ENCODE results near the gene PRKCE. TPM values are rescaled to one million over a fixed set of nuclear protein-coding genes. Genes with fewer than 3 reads are reported as not detected.

PRKCE gene
- polyA plus RNA-seq, 1 of the 3 experiments (the other 2 are of a cell fraction): 16.3 TPM

DNA sequence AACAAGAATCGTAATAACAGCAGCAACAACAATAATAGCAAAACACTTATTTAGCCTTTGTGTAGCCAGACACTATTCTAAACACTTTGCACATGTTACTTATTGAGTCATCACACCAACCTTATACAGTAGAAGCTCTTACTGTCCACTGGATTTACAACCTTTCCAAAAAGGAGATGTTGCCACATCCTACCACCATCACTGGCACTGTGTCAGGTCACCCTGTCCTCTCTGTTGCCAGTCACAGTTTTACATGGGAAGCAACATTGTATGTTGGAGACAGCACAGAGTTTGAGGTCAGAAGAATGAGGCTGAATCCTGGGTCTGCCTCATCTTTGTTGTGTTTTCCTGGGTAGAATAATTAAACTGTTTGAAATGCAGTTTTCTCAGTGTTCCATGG is 444.4 kb downstream of the PRKCE start (continued):
- TF ChIP-seq GATA2 (CRISPR knock-in tag; IDR thresholded peaks at IDR 0.05) (no peak), YY1 (IDR thresholded peaks at IDR 0.05; ENCODE audit: low read depth) (no peak), EP300 (IDR thresholded peaks at IDR 0.05; ENCODE audit: borderline replicate concordance in 1 of 2, low read depth in 1 of 2, low read length in 1 of 2) (no peak), NFIC (IDR thresholded peaks at IDR 0.05; ENCODE audit: borderline replicate concordance) (no peak), NRF1 (IDR thresholded peaks at IDR 0.05; ENCODE audit: low read depth, low read length) (no peak), EZH2phosphoT487 (IDR thresholded peaks at IDR 0.05; ENCODE audit: borderline replicate concordance, low read depth) (no peak)
- TF ChIP-seq, protein P1, sequence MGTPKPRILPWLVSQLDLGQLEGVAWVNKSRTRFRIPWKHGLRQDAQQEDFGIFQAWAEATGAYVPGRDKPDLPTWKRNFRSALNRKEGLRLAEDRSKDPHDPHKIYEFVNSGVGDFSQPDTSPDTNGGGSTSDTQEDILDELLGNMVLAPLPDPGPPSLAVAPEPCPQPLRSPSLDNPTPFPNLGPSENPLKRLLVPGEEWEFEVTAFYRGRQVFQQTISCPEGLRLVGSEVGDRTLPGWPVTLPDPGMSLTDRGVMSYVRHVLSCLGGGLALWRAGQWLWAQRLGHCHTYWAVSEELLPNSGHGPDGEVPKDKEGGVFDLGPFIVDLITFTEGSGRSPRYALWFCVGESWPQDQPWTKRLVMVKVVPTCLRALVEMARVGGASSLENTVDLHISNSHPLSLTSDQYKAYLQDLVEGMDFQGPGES (IDR thresholded peaks at IDR 0.05; ENCODE audit: low read depth, low read length): no peak

DNA sequence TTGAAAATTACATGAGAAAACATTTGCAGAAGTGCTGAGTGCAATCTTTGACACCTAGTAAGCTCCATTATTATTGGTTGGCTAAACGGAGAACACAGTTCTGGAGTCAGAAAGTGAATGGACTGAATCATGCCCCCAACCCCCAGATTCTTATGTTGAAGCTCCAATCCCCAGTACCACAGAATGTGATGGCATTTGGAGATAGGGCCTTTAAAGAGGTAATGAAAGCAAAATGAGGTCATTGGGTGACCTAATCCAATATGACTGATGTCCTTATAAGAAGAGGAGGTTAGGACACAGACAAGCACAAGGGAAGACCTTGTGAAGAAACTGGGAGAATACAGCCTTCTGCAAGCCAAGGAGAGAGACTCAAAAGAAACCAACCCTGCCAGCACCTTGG is 444.8 kb downstream of the PRKCE start:
- Histone ChIP-seq H3K9me3 (peaks cover 5% of the 10 kb centered on the region; the same call in 1 of the 2 replicates), H4K20me1 (ENCODE audit: insufficient read depth) (no peaks in the 10 kb centered on the region), H3K36me3 (replicated peaks in 1 of 2; ENCODE audit: control insufficient read depth in 1 of 2, insufficient read depth in 2 of 2, low read length in 1 of 2) (peaks cover 22 to 38% of the 10 kb centered on the region in 2 experiments), H3K9ac (no peak overlapping the region), H3K9me2 (no peaks in the 10 kb centered on the region), H3K4me3 (ENCODE audit: low read depth in 2 of 2, low read length in 1 of 2) (no peak overlapping the region), H3K4me1 (ENCODE audit: control insufficient read depth in 1 of 2, insufficient read depth in 2 of 2, low read depth in 1 of 2, low read length in 1 of 2) (peaks cover 0 to 16% of the 10 kb centered on the region in 2 experiments; a peak in 2 of 4 replicates), H3K79me2 (ENCODE audit: insufficient read depth) (peaks cover 13% of the 10 kb centered on the region; the same call in 1 of the 2 replicates), H3K27me3 (ENCODE audit: insufficient read depth) (no peaks in the 10 kb centered on the region), H3K4me2 (no peak overlapping the region), H3K27ac (ENCODE audit: low read depth in 2 of 2, low read length in 1 of 2) (no peak overlapping the region; a peak in 1 of 4 replicates), H3F3A (replicated peaks; ENCODE audit: insufficient read depth) (peaks cover 22% of the 10 kb centered on the region), H2AFZ (ENCODE audit: low read depth) (no peak overlapping the region)
- POLR2A ChIA-PET: no interaction called here
- no peak for DNase-seq
- CTCF ChIA-PET: no interaction called here
- WGBS (ENCODE audit: low lambda C conversion rate): 81% methylated on average over 1 of the region's 1 CpG
- peak; percentile 9; the same call in 1 of the 2 replicates for TF ChIP-seq FOSL2 (IDR thresholded peaks at IDR 0.05; ENCODE audit: borderline replicate concordance, low read depth)
- TF ChIP-seq NFIC (IDR thresholded peaks at IDR 0.05; ENCODE audit: borderline replicate concordance): 0 out of 2 replicates have a peak, but pooled peaks have one; percentile 20
- peak; percentile 35; the same call in 1 of the 2 replicates for TF ChIP-seq TCF12 (IDR thresholded peaks at IDR 0.05)
- TF ChIP-seq PBX3 (IDR thresholded peaks at IDR 0.05): peak; percentile 24; the same call in 1 of the 2 replicates
- no peak for TF ChIP-seq RFX5 (IDR thresholded peaks at IDR 0.05; ENCODE audit: low read length)
- no peak for TF ChIP-seq ZBTB33 (IDR thresholded peaks at IDR 0.05; ENCODE audit: borderline replicate concordance, low read depth)
- TF ChIP-seq CTCF (IDR thresholded peaks at IDR 0.05): no peak
- TF ChIP-seq POLR2AphosphoS5 (IDR thresholded peaks at IDR 0.05; ENCODE audit: low read depth, low read length): no peak
- peak; percentile 30; the same call in 1 of the 2 replicates for TF ChIP-seq JUND (IDR thresholded peaks at IDR 0.05)
- no peak for TF ChIP-seq GABPA (IDR thresholded peaks at IDR 0.05; ENCODE audit: low read depth)
- no peak for TF ChIP-seq RXRA (IDR thresholded peaks at IDR 0.05; ENCODE audit: borderline replicate concordance, low read depth)
- TF ChIP-seq TEAD4 (IDR thresholded peaks at IDR 0.05; ENCODE audit: borderline replicate concordance, insufficient read depth): peak; percentile 37; the same call in 1 of the 2 replicates
- TF ChIP-seq EZH2phosphoT487 (IDR thresholded peaks at IDR 0.05; ENCODE audit: borderline replicate concordance, low read depth): no peak

Measured in SK-N-SH (cell line).